ENCODE data around the gene TRAP1. TPM values are rescaled to one million over a fixed set of nuclear protein-coding genes. Genes with fewer than 3 reads are reported as not detected.

Gene TRAP1
- polyA plus RNA-seq, 4 donors, result 25.5 to 89.2 (median 64.5) TPM

- 92 to 99% (median 92%) methylated on average over 10 to 11 of the region's 11 CpGs for WGBS, 3 donors
- Histone ChIP-seq H3K27me3 (ENCODE audit: control insufficient read depth in 3 of 3, insufficient read depth in 3 of 3, low read length in 3 of 3) (no peaks in the 10 kb centered on the region), H3K27ac (ENCODE audit: low read depth in 1 of 3, low read length in 2 of 3) (no peak overlapping the region), H3K4me3 (ENCODE audit: low read depth in 1 of 3, low read length in 3 of 3) (no peak overlapping the region), H3K9me3 (ENCODE audit: control insufficient read depth in 2 of 2, insufficient read depth in 1 of 2, low read depth in 1 of 2, low read length in 1 of 2) (no peaks in the 10 kb centered on the region), H3K36me3 (ENCODE audit: control insufficient read depth in 3 of 3, insufficient read depth in 2 of 3, low read depth in 1 of 3, low read length in 3 of 3) (peaks cover 0 to 87% (median 3%) of the 10 kb centered on the region in 3 donors), H3K4me1 (ENCODE audit: control insufficient read depth in 3 of 3, insufficient read depth in 2 of 3, low read depth in 1 of 3, low read length in 2 of 3) (no peaks in the 10 kb centered on the region)
- DNase-seq (no peak), FAIRE-seq (no peak)
Measured at GRCh38 chr16:3671424-3671823, 45.9 kb downstream of the TRAP1 start.

GRCh38 chr16:3670711-3671110 lies 46.6 kb downstream of the TRAP1 start:
- peaks cover 0 to 85% (median 3%) of the 10 kb centered on the region in 3 donors for H3K36me3 ChIP-seq (ENCODE audit: control insufficient read depth in 3 of 3, insufficient read depth in 2 of 3, low read depth in 1 of 3, low read length in 3 of 3)
- H3K4me1 ChIP-seq (ENCODE audit: control insufficient read depth in 3 of 3, insufficient read depth in 2 of 3, low read depth in 1 of 3, low read length in 2 of 3), result no peaks in the 10 kb centered on the region
- DNase-seq (no peak), FAIRE-seq (no peak)
- WGBS, 3 donors, result 84 to 89% (median 87%) methylated on average over 13 of the region's 13 CpGs
- H3K27ac ChIP-seq (ENCODE audit: low read depth in 1 of 3, low read length in 2 of 3), result no peak overlapping the region
- H3K9me3 ChIP-seq (ENCODE audit: control insufficient read depth in 2 of 2, insufficient read depth in 1 of 2, low read depth in 1 of 2, low read length in 1 of 2), result no peaks in the 10 kb centered on the region
- H3K4me3 ChIP-seq (ENCODE audit: low read depth in 1 of 3, low read length in 3 of 3), result no peak overlapping the region
- no peaks in the 10 kb centered on the region for H3K27me3 ChIP-seq (ENCODE audit: control insufficient read depth in 3 of 3, insufficient read depth in 3 of 3, low read length in 3 of 3)

- Histone ChIP-seq H3K4me3 (ENCODE audit: low read depth in 1 of 3, low read length in 3 of 3) (no peak overlapping the region), H3K27ac (ENCODE audit: low read depth in 1 of 3, low read length in 2 of 3) (no peak overlapping the region), H3K9me3 (ENCODE audit: control insufficient read depth in 2 of 2, insufficient read depth in 1 of 2, low read depth in 1 of 2, low read length in 1 of 2) (no peaks in the 10 kb centered on the region), H3K36me3 (ENCODE audit: control insufficient read depth in 3 of 3, insufficient read depth in 2 of 3, low read depth in 1 of 3, low read length in 3 of 3) (peaks cover 0 to 85% (median 4%) of the 10 kb centered on the region in 3 donors), H3K27me3 (ENCODE audit: control insufficient read depth in 3 of 3, insufficient read depth in 3 of 3, low read length in 3 of 3) (no peaks in the 10 kb centered on the region), H3K4me1 (ENCODE audit: control insufficient read depth in 3 of 3, insufficient read depth in 2 of 3, low read depth in 1 of 3, low read length in 2 of 3) (no peaks in the 10 kb centered on the region)
- WGBS, 3 donors, result 72 to 95% (median 79%) methylated on average over 10 of the region's 10 CpGs
- FAIRE-seq (no peak), DNase-seq (no peak)
Measured at GRCh38 chr16:3669082-3669481, 48.2 kb downstream of the TRAP1 start.

- DNase-seq (no peak), FAIRE-seq (no peak)
- Histone ChIP-seq H3K27me3 (ENCODE audit: control insufficient read depth in 3 of 3, insufficient read depth in 3 of 3, low read length in 3 of 3) (no peaks in the 10 kb centered on the region), H3K27ac (ENCODE audit: low read depth in 1 of 3, low read length in 2 of 3) (no peak overlapping the region), H3K4me3 (ENCODE audit: low read depth in 1 of 3, low read length in 3 of 3) (no peak overlapping the region), H3K4me1 (ENCODE audit: control insufficient read depth in 3 of 3, insufficient read depth in 2 of 3, low read depth in 1 of 3, low read length in 2 of 3) (no peaks in the 10 kb centered on the region), H3K9me3 (ENCODE audit: control insufficient read depth in 2 of 2, insufficient read depth in 1 of 2, low read depth in 1 of 2, low read length in 1 of 2) (no peaks in the 10 kb centered on the region), H3K36me3 (ENCODE audit: control insufficient read depth in 3 of 3, insufficient read depth in 2 of 3, low read depth in 1 of 3, low read length in 3 of 3) (peaks cover 0 to 85% (median 5%) of the 10 kb centered on the region in 3 donors)
- 90 to 93% (median 91%) methylated on average over 11 of the region's 11 CpGs for WGBS, 3 donors
Measured at GRCh38 chr16:3668626-3669025, 48.7 kb downstream of the TRAP1 start.

GRCh38 chr16:3665508-3665907 lies 51.8 kb downstream of the TRAP1 start:
- DNase-seq (no peak), FAIRE-seq (no peak)
- H3K4me1 ChIP-seq (ENCODE audit: control insufficient read depth in 3 of 3, insufficient read depth in 2 of 3, low read depth in 1 of 3, low read length in 2 of 3), result no peaks in the 10 kb centered on the region
- no peak overlapping the region for H3K27ac ChIP-seq (ENCODE audit: low read depth in 1 of 3, low read length in 2 of 3)
- peaks cover 2 to 82% (median 7%) of the 10 kb centered on the region in 3 donors for H3K36me3 ChIP-seq (ENCODE audit: control insufficient read depth in 3 of 3, insufficient read depth in 2 of 3, low read depth in 1 of 3, low read length in 3 of 3)
- no peaks in the 10 kb centered on the region for H3K27me3 ChIP-seq (ENCODE audit: control insufficient read depth in 3 of 3, insufficient read depth in 3 of 3, low read length in 3 of 3)
- WGBS, 3 donors, result 58 to 72% (median 66%) methylated on average over 6 of the region's 6 CpGs
- no peak overlapping the region for H3K4me3 ChIP-seq (ENCODE audit: low read depth in 1 of 3, low read length in 3 of 3)
- H3K9me3 ChIP-seq (ENCODE audit: control insufficient read depth in 2 of 2, insufficient read depth in 1 of 2, low read depth in 1 of 2, low read length in 1 of 2), result no peaks in the 10 kb centered on the region

GRCh38 chr16:3664187-3664896 lies 53.0 kb downstream of the TRAP1 start:
- no peak for FAIRE-seq
- H3K4me3 ChIP-seq (ENCODE audit: low read depth in 1 of 3, low read length in 3 of 3), result no peak overlapping the region

GRCh38 chr16:3662601-3663000 lies 54.7 kb downstream of the TRAP1 start:
- DNase-seq, result no peak
- 88 to 91% (median 89%) methylated on average over 17 of the region's 17 CpGs for WGBS, 3 donors
- Histone ChIP-seq H3K36me3 (ENCODE audit: control insufficient read depth in 3 of 3, insufficient read depth in 2 of 3, low read depth in 1 of 3, low read length in 3 of 3) (peaks cover 19 to 86% (median 23%) of the 10 kb centered on the region in 3 donors), H3K4me1 (ENCODE audit: control insufficient read depth in 3 of 3, insufficient read depth in 2 of 3, low read depth in 1 of 3, low read length in 2 of 3) (peaks cover 0 to 2% (median 0%) of the 10 kb centered on the region in 3 donors), H3K27me3 (ENCODE audit: control insufficient read depth in 3 of 3, insufficient read depth in 3 of 3, low read length in 3 of 3) (no peaks in the 10 kb centered on the region), H3K4me3 (ENCODE audit: low read depth in 1 of 3, low read length in 3 of 3) (no peak overlapping the region), H3K27ac (ENCODE audit: low read depth in 1 of 3, low read length in 2 of 3) (no peak overlapping the region), H3K9me3 (ENCODE audit: control insufficient read depth in 2 of 2, insufficient read depth in 1 of 2, low read depth in 1 of 2, low read length in 1 of 2) (no peaks in the 10 kb centered on the region)
- FAIRE-seq, result no peak

More at GRCh38 chr16:3664187-3664896, 53.0 kb downstream of the TRAP1 start:
- no peaks in the 10 kb centered on the region for H3K27me3 ChIP-seq (ENCODE audit: control insufficient read depth in 3 of 3, insufficient read depth in 3 of 3, low read length in 3 of 3)
- H3K36me3 ChIP-seq (ENCODE audit: control insufficient read depth in 3 of 3, insufficient read depth in 2 of 3, low read depth in 1 of 3, low read length in 3 of 3), result peaks cover 10 to 87% (median 15%) of the 10 kb centered on the region in 3 donors
- no peak overlapping the region for H3K27ac ChIP-seq (ENCODE audit: low read depth in 1 of 3, low read length in 2 of 3)
- WGBS, 3 donors, result 95 to 97% (median 95%) methylated on average over 31 of the region's 31 CpGs
- H3K9me3 ChIP-seq (ENCODE audit: control insufficient read depth in 2 of 2, insufficient read depth in 1 of 2, low read depth in 1 of 2, low read length in 1 of 2), result no peaks in the 10 kb centered on the region
- no peaks in the 10 kb centered on the region for H3K4me1 ChIP-seq (ENCODE audit: control insufficient read depth in 3 of 3, insufficient read depth in 2 of 3, low read depth in 1 of 3, low read length in 2 of 3)
- DNase-seq, result no peak

GRCh38 chr16:3661922-3662321 lies 55.4 kb downstream of the TRAP1 start:
- Histone ChIP-seq H3K27ac (ENCODE audit: low read depth in 1 of 3, low read length in 2 of 3) (no peak overlapping the region), H3K4me3 (ENCODE audit: low read depth in 1 of 3, low read length in 3 of 3) (no peak overlapping the region), H3K36me3 (ENCODE audit: control insufficient read depth in 3 of 3, insufficient read depth in 2 of 3, low read depth in 1 of 3, low read length in 3 of 3) (peaks cover 25 to 87% (median 26%) of the 10 kb centered on the region in 3 donors), H3K4me1 (ENCODE audit: control insufficient read depth in 3 of 3, insufficient read depth in 2 of 3, low read depth in 1 of 3, low read length in 2 of 3) (peaks cover 0 to 8% (median 0%) of the 10 kb centered on the region in 3 donors), H3K27me3 (ENCODE audit: control insufficient read depth in 3 of 3, insufficient read depth in 3 of 3, low read length in 3 of 3) (no peaks in the 10 kb centered on the region), H3K9me3 (ENCODE audit: control insufficient read depth in 2 of 2, insufficient read depth in 1 of 2, low read depth in 1 of 2, low read length in 1 of 2) (no peaks in the 10 kb centered on the region)
- FAIRE-seq (no peak), DNase-seq (no peak)
- WGBS, 3 donors, result 80 to 90% (median 87%) methylated on average over 10 to 13 of the region's 13 CpGs
